ENCODE data around the gene LPCAT4.
"Not testable (repeated sequence)": the region's sequence is repeated elsewhere in the genome, so short reads cannot be mapped to it uniquely, and the experiment has no call there.

The LPCAT4 gene

GRCh38 chr15:34367101-34368081 is at the start of gene LPCAT4:
Gene LPCAT4 (minus strand): TSS chr15:34367196. CDS start chr15:34367100, 96 bp downstream.
- DNase-seq = peak; percentile 91

GRCh38 chr15:34409511-34409910 is 42.5 kb upstream of the LPCAT4 start:
- not testable (repeated sequence) for DNase-seq

GRCh38 chr15:34408973-34409372 is 42.0 kb upstream of the LPCAT4 start:
- DNase-seq = not testable (repeated sequence)

GRCh38 chr15:34403899-34404298 is 36.9 kb upstream of the LPCAT4 start:
- DNase-seq = not testable (repeated sequence)

GRCh38 chr15:34403160-34403598 is 36.2 kb upstream of the LPCAT4 start:
- not testable (repeated sequence) for DNase-seq

GRCh38 chr15:34397637-34398259 is 30.8 kb upstream of the LPCAT4 start:
- DNase-seq = peak; percentile 14

GRCh38 chr15:34392981-34393380 is 26.0 kb upstream of the LPCAT4 start:
- DNase-seq = not testable (repeated sequence)

GRCh38 chr15:34389594-34390086 is 22.6 kb upstream of the LPCAT4 start:
- DNase-seq = not testable (repeated sequence)

- not testable (repeated sequence) for DNase-seq
Measured at GRCh38 chr15:34381829-34382521, 15.0 kb upstream of the LPCAT4 start.

- DNase-seq = not testable (repeated sequence)
Measured at GRCh38 chr15:34380491-34380890, 13.5 kb upstream of the LPCAT4 start.

- no peak for DNase-seq
Measured at GRCh38 chr15:34376856-34377255, 9.9 kb upstream of the LPCAT4 start.

GRCh38 chr15:34375541-34375940 is 8.5 kb upstream of the LPCAT4 start:
- not testable (repeated sequence) for DNase-seq

GRCh38 chr15:34374816-34375215 is 7.8 kb upstream of the LPCAT4 start:
- DNase-seq = no peak

GRCh38 chr15:34373951-34374350 is 7.0 kb upstream of the LPCAT4 start:
- no peak for DNase-seq

- DNase-seq = no peak
Measured at GRCh38 chr15:34370643-34371042, 3.6 kb upstream of the LPCAT4 start.

- no peak for DNase-seq
Measured at GRCh38 chr15:34370129-34370528, 3.1 kb upstream of the LPCAT4 start.

- DNase-seq = peak; percentile 51
Measured at GRCh38 chr15:34366271-34367065, 528 bp downstream of the LPCAT4 start.

GRCh38 chr15:34365836-34366235 is 1.2 kb downstream of the LPCAT4 start:
- DNase-seq = no peak

GRCh38 chr15:34365091-34365825 is 1.7 kb downstream of the LPCAT4 start:
- DNase-seq = peak; percentile 13

- DNase-seq = no peak
Measured at GRCh38 chr15:34364041-34364440, 3.0 kb downstream of the LPCAT4 start.

- no peak for DNase-seq
Measured at GRCh38 chr15:34362047-34362773, 4.8 kb downstream of the LPCAT4 start.

Measured in CD4-positive, alpha-beta T cell treated with Interleukin-17A for 1 hour (primary cell).